HG03342 (cell line): ENCODE measurements around the gene FHOD3.
A peak's percentile ranks its signal among the peaks of the same experiment; 100 is the strongest.

Source experiments
- ATAC-seq: cut with Tn5 transposase; IDR thresholded peaks from one replicate; pipeline ENCODE4 v1.9.1; 2021; ENCODE audit warnings: mild to moderate bottlenecking, moderate library complexity; ENCODE audit not compliant: unreplicated experiment

FHOD3 gene

GRCh38 chr18:36295880-36296301, 1.6 kb upstream of the FHOD3 start:
- ATAC-seq, result no peak

GRCh38 chr18:36296650-36297416, 680 bp upstream of the FHOD3 start:
- ATAC-seq, result peak; percentile 13

GRCh38 chr18:36298126-36298741, 721 bp downstream of the FHOD3 start:
- ATAC-seq, result no peak

GRCh38 chr18:36299015-36299414, 1.5 kb downstream of the FHOD3 start:
- no peak for ATAC-seq

- no peak for ATAC-seq
Measured at GRCh38 chr18:36300211-36300610, 2.7 kb downstream of the FHOD3 start.

GRCh38 chr18:36301884-36302283, 4.4 kb downstream of the FHOD3 start:
- no peak for ATAC-seq

GRCh38 chr18:36302676-36303075, 5.2 kb downstream of the FHOD3 start:
- no peak for ATAC-seq

- no peak for ATAC-seq
Measured at GRCh38 chr18:36303211-36303844, 5.8 kb downstream of the FHOD3 start.

GRCh38 chr18:36304723-36305122, 7.2 kb downstream of the FHOD3 start:
- no peak for ATAC-seq

GRCh38 chr18:36305375-36305774, 7.9 kb downstream of the FHOD3 start:
- no peak for ATAC-seq

GRCh38 chr18:36307513-36307912, 10.0 kb downstream of the FHOD3 start:
- no peak for ATAC-seq

GRCh38 chr18:36308711-36309435, 11.4 kb downstream of the FHOD3 start:
- ATAC-seq, result no peak

GRCh38 chr18:36309436-36310391, 12.2 kb downstream of the FHOD3 start:
- ATAC-seq, result no peak

- no peak for ATAC-seq
Measured at GRCh38 chr18:36311026-36311570, 13.6 kb downstream of the FHOD3 start.

GRCh38 chr18:36312806-36313395, 15.4 kb downstream of the FHOD3 start:
- no peak for ATAC-seq

GRCh38 chr18:36314098-36314497, 16.6 kb downstream of the FHOD3 start:
- no peak for ATAC-seq

- ATAC-seq, result no peak
Measured at GRCh38 chr18:36314754-36315153, 17.2 kb downstream of the FHOD3 start.

GRCh38 chr18:36315736-36316135, 18.2 kb downstream of the FHOD3 start:
- no peak for ATAC-seq

GRCh38 chr18:36316246-36316645, 18.7 kb downstream of the FHOD3 start:
- no peak for ATAC-seq
